GM12891 (cell line): Measurements from ENCODE around the gene VWA2. TPM values are rescaled to one million over a fixed set of nuclear protein-coding genes. Genes with fewer than 3 reads are reported as not detected.

Experiments used
- DNase-seq: peaks from one replicate; pipeline ENCODE4 v3.0.0; 2011; ENCODE audit warnings: low spot score; ENCODE audit not compliant: insufficient read length
- FAIRE-seq: peaks from 2 replicates; lab custom pipeline; 2011; peaks lifted over from hg19 to GRCh38; lab: Jason Lieb, UNC
- PAX5 ChIP-seq: IDR thresholded peaks from 2 replicates; pipeline ENCODE4 v1.6.1; 2011; ENCODE audit warnings: low read length, moderate library complexity, mild to moderate bottlenecking; ENCODE audit not compliant: insufficient read depth, severe bottlenecking
- POLR2A ChIP-seq: IDR thresholded peaks from 2 replicates; pipeline ENCODE4 v1.6.1; 2011; ENCODE audit warnings: low read depth, low read length, control low read depth
- POLR2AphosphoS5 ChIP-seq: IDR thresholded peaks from 2 replicates; pipeline ENCODE4 v1.6.1; 2011; ENCODE audit warnings: low read depth, low read length, control low read depth
- POU2F2 ChIP-seq: IDR thresholded peaks from 2 replicates; pipeline ENCODE4 v1.6.1; 2011; ENCODE audit warnings: low read depth, mild to moderate bottlenecking, control low read depth, low read length, moderate library complexity
- SPI1 ChIP-seq: IDR thresholded peaks from 2 replicates; pipeline ENCODE4 v1.6.1; 2011; ENCODE audit warnings: low read depth, low read length, control low read depth
- TAF1 ChIP-seq: IDR thresholded peaks from 2 replicates; pipeline ENCODE4 v1.6.1; 2011; ENCODE audit warnings: low read depth, low read length, control low read depth
- polyA plus RNA-seq: library from polyadenylated mRNA; unstranded; fragments of >200 nt; gene quantifications from one replicate; pipeline ENCODE4 v1.2.1, GENCODE V29; 2012; ENCODE audit warnings: low read depth, missing spikeins, inconsistent platforms; ENCODE audit not compliant: missing spikeins

The VWA2 gene
- polyA plus RNA-seq: not detected

GRCh38 chr10:114239117-114239993 lies at the start of gene VWA2:
VWA2 (plus strand) TSS chr10:114239254; CDS start chr10:114248714, 9,460 bp downstream.
- DNase-seq: peak; percentile 48
- TF ChIP-seq SPI1 (no peak), POLR2A (no peak), POLR2AphosphoS5 (no peak)
- FAIRE-seq: no peak

- DNase-seq (no peak), FAIRE-seq (no peak)
- TF ChIP-seq POLR2A (no peak), POU2F2 (no peak), PAX5 (no peak), POLR2AphosphoS5 (no peak), TAF1 (no peak), SPI1 (no peak)
These were observed 49.4 kb upstream of the VWA2 start for GRCh38 chr10:114189700-114190099.

- DNase-seq (no peak), FAIRE-seq (peak; percentile 50)
- TF ChIP-seq POU2F2 (no peak), POLR2A (no peak), POLR2AphosphoS5 (no peak), PAX5 (no peak)
These were observed 44.0 kb upstream of the VWA2 start for GRCh38 chr10:114195079-114195478.

- FAIRE-seq: no peak
- no peak for TF ChIP-seq TAF1
- TF ChIP-seq POLR2A: no peak
- TF ChIP-seq POLR2AphosphoS5: no peak
- no peak for TF ChIP-seq SPI1
- no peak for TF ChIP-seq PAX5
- TF ChIP-seq POU2F2: no peak
- no peak for DNase-seq
These were observed 39.8 kb upstream of the VWA2 start for GRCh38 chr10:114199239-114199638.

- DNase-seq: no peak
- FAIRE-seq: no peak
- TF ChIP-seq TAF1: no peak
- no peak for TF ChIP-seq POLR2AphosphoS5
- TF ChIP-seq POU2F2: no peak
- no peak for TF ChIP-seq SPI1
- TF ChIP-seq PAX5: no peak
- TF ChIP-seq POLR2A: no peak
These were observed 36.2 kb upstream of the VWA2 start for GRCh38 chr10:114202812-114203211.

GRCh38 chr10:114206902-114207301 lies 32.2 kb upstream of the VWA2 start:
- TF ChIP-seq SPI1 (no peak), PAX5 (no peak), TAF1 (no peak), POLR2A (no peak), POLR2AphosphoS5 (no peak)
- FAIRE-seq: no peak
- no peak for DNase-seq

- DNase-seq (no peak), FAIRE-seq (no peak)
- no peak for TF ChIP-seq POLR2AphosphoS5
- TF ChIP-seq PAX5: no peak
- no peak for TF ChIP-seq TAF1
- no peak for TF ChIP-seq POU2F2
- no peak for TF ChIP-seq SPI1
These were observed 31.7 kb upstream of the VWA2 start for GRCh38 chr10:114207349-114207748.

- DNase-seq (no peak), FAIRE-seq (no peak)
- no peak for TF ChIP-seq PAX5
- no peak for TF ChIP-seq POLR2AphosphoS5
- no peak for TF ChIP-seq TAF1
- no peak for TF ChIP-seq SPI1
- no peak for TF ChIP-seq POU2F2
- TF ChIP-seq POLR2A: no peak
These were observed 30.7 kb upstream of the VWA2 start for GRCh38 chr10:114208351-114208750.

GRCh38 chr10:114212153-114212552 lies 26.9 kb upstream of the VWA2 start:
- TF ChIP-seq PAX5: no peak
- DNase-seq (no peak), FAIRE-seq (no peak)

GRCh38 chr10:114215033-114215432 lies 24.0 kb upstream of the VWA2 start:
- DNase-seq (no peak), FAIRE-seq (no peak)
- TF ChIP-seq POU2F2: no peak
- no peak for TF ChIP-seq TAF1
- TF ChIP-seq SPI1: no peak
- no peak for TF ChIP-seq POLR2AphosphoS5
- TF ChIP-seq POLR2A: no peak
- no peak for TF ChIP-seq PAX5
